ENCODE data around the gene PCDHA2.

The PCDHA2 gene

GRCh38 chr5:140840978-140841962 lies 46.6 kb downstream of the PCDHA2 start, which contains the start of gene PCDHA8:
TSS of gene PCDHA8 (plus strand) at chr5:140841187. CDS start at chr5:140841322, 135 bp downstream.
- no peak within 1 kb of the TSS; the same call in 1 of the 2 replicates for H3K4me3 ChIP-seq (ENCODE audit: low read length)
- TF ChIP-seq, protein P1, sequence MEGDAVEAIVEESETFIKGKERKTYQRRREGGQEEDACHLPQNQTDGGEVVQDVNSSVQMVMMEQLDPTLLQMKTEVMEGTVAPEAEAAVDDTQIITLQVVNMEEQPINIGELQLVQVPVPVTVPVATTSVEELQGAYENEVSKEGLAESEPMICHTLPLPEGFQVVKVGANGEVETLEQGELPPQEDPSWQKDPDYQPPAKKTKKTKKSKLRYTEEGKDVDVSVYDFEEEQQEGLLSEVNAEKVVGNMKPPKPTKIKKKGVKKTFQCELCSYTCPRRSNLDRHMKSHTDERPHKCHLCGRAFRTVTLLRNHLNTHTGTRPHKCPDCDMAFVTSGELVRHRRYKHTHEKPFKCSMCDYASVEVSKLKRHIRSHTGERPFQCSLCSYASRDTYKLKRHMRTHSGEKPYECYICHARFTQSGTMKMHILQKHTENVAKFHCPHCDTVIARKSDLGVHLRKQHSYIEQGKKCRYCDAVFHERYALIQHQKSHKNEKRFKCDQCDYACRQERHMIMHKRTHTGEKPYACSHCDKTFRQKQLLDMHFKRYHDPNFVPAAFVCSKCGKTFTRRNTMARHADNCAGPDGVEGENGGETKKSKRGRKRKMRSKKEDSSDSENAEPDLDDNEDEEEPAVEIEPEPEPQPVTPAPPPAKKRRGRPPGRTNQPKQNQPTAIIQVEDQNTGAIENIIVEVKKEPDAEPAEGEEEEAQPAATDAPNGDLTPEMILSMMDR (conservative IDR thresholded peaks at IDR 0.05; ENCODE audit: low read length): peak; percentile 25
- DNase-seq (ENCODE audit: low read depth): no peak

- TF ChIP-seq, protein P1 (conservative IDR thresholded peaks at IDR 0.05; ENCODE audit: low read length): no peak
- DNase-seq (ENCODE audit: low read depth): no peak
- H3K4me3 ChIP-seq (ENCODE audit: low read length): no peak overlapping the region
Observed at GRCh38 chr5:140842798-140843733, 48.4 kb downstream of the PCDHA2 start.

All from AG10803 (cell line).